GM20000 (cell line): ENCODE measurements around the gene PGP.

Experiments
- DNase-seq: peaks from one replicate; pipeline ENCODE4 v3.0.0; 2012; ENCODE audit warnings: low spot score
- TF ChIP-seq, protein P1 (sequence below): IDR thresholded peaks from 2 replicates; pipeline ENCODE4 v1.5.1; 2012; ENCODE audit warnings: mild to moderate bottlenecking, control low read depth; ENCODE audit errors: extremely low read depth, missing control alignments

Gene PGP

DNA sequence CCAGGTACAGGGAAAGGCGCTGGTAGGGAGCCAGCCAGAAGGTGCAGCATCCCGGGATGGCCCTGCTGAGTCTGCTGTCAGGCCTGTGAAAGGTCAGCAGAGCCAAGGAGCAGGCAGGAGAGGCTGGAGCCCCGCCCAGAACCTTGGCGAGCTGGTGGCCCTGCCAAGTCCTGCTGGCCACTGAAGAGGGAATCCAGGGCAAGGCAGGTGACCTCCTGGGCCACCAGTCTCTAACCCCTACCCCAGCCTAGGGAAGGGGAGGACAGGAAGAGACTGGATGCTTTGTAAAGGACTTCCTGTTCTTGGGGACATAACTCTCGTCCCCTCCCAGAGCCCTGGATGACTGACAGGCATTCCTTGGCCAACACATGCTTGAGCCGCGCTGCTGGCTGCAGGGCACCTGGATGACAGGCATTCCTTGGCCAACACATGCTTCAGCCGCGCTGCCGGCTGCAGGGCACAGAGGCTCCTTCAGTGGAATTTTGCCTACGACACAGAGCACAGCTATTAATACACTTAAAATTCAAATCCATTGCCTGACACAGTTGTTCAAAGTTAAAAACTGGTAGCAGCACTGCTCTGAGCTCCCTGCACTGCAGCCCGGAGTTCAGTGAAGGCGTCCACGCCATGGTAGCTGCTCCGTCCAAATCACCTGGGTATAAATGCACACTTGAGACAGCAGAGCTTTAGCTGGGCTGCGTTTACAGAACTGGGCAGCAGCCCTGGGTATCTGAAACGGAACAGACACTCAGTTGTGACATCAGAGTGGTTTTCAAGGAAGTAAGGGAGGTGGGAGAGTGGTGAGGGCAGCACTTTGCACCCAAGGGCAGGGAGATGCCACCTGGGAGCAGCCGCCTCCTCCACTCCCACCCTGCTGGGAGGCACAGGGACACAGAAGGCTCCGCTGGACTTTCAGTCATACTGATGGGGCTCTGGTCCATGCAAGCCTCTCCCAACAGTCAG is 2.0 kb downstream of the PGP start:
- TF ChIP-seq, protein P1, sequence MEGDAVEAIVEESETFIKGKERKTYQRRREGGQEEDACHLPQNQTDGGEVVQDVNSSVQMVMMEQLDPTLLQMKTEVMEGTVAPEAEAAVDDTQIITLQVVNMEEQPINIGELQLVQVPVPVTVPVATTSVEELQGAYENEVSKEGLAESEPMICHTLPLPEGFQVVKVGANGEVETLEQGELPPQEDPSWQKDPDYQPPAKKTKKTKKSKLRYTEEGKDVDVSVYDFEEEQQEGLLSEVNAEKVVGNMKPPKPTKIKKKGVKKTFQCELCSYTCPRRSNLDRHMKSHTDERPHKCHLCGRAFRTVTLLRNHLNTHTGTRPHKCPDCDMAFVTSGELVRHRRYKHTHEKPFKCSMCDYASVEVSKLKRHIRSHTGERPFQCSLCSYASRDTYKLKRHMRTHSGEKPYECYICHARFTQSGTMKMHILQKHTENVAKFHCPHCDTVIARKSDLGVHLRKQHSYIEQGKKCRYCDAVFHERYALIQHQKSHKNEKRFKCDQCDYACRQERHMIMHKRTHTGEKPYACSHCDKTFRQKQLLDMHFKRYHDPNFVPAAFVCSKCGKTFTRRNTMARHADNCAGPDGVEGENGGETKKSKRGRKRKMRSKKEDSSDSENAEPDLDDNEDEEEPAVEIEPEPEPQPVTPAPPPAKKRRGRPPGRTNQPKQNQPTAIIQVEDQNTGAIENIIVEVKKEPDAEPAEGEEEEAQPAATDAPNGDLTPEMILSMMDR = no peak
- no peak for DNase-seq

GRCh38 chr16:2211923-2212347 is 2.7 kb downstream of the PGP start:
- TF ChIP-seq, protein P1 = no peak
- DNase-seq = no peak

DNA sequence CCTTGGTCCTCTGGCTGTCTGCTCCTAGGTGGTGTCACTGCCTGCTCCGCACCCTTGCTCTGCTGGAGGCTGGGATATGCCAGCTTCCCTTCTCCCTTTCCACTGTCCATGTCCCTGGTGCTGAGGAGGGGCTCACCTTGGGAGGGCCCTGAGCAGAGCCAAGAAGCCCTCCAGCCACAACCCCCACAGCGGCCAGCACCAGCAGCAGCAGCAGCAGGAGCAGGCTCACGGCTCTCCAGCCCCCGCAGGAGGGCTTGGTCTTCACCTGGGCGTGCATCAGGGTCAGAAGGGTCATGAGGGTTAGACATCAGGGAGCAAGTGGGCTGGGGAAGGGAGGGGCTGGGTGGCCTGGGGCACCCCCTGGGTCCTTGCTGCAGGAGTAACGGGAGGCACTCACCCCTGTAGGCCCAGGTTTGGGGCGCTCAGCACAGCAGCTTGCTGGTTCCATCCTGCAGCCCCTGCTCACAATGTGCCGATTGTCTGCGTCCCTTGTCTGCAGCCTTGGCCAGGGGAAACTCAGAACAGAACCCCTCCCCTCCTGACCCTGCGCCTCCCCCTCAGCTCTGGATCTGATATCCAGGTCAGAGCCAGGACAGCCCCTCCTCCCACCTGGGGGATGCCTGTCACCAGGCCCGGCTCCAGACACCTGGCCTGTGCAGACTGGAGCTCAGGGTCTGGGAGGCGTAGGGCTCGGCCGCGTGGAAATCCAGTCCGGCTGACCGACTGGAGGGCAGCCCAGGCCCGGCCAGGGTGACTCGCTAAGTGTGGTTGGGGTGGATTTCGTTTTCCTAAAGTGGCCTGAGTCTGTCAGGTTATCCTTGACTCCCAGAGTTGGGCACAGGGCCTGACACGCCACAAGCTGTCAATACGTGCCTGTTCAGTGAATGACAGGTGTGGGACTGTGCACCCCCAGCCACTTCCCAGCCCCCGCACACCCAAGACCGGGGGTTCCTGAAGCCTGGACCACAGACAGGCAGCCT is 4.0 kb downstream of the PGP start, which contains the start of gene BRICD5:
TSS of gene BRICD5 (minus strand) at position 478 of the 980 bp plus-strand sequence. CDS start at position 448, 30 bp downstream.
- TF ChIP-seq, protein P1 = no peak
- DNase-seq = no peak

DNA sequence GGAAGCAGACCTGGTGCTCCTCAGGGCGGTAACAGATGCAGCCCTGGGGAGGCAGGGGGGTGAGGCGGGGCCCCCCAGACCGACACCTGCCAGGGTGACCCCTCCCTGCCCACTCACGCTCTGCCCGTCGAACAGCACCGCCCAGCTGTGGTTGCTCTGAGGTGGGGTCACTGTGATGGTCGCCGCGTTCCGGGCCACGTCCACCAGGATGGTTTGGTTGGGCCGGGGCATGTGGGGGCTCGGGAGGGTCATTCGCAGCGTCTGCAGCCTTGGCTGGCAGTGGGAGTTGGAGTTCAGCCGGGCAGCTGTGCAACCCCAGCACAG is 4.7 kb downstream of the PGP start:
- no peak for DNase-seq
- TF ChIP-seq, protein P1 = no peak

- TF ChIP-seq, protein P1 = no peak
- DNase-seq = no peak
Observed at GRCh38 chr16:2209258-2210008, 5.2 kb downstream of the PGP start.

DNA sequence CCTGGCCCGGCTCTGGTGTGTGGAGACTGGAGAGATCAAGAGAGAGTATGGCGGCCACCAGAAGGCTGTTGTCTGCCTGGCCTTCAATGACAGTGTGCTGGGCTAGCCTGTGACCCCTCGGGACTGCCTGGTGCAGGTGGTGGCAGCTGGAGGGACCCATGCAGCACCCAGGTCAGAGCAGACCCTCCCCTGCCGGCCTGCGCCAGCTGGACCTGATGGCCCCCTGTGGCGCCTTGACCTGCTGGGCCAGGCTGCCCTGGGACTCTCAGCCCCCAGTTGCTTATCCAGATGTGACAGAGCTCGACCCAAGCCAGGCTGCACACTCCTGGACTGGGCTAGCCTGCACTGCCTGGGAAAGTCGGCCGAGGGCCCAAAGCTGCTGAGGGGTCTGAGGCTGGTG is 5.9 kb downstream of the PGP start:
- DNase-seq = no peak
- TF ChIP-seq, protein P1 = no peak
